ENCODE data around the gene IFNLR1.

Gene IFNLR1

DNA sequence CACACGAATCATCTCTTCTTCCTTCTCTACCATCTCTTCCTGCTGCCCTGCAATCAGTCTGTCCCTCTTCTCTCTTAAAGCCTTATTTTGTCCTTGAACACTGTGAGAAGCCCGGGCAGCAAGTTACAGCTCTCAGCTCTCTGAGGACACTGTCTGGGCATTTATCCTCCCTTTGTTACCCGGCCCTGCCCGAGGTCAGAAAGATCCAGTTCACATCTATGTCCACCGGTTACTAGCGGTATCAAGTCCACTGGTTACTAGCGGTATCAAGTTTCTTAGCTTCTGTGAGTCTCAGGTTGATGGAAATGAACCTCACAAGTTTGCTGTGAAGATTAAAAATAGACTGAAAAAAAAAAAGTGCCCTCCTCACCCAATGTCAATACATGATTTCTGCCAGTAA, 18.8 kb downstream of the IFNLR1 start:
- no peaks in the 10 kb centered on the region for H3K4me1 ChIP-seq (ENCODE audit: low read length)
- no peak overlapping the region for H3K9ac ChIP-seq (ENCODE audit: low read length)
- DNase-seq: no peak
- no peaks in the 10 kb centered on the region for H3K27me3 ChIP-seq (replicated peaks; ENCODE audit: insufficient read depth, low read length)
- H3F3A ChIP-seq (ENCODE audit: insufficient read depth, low read length): no peaks in the 10 kb centered on the region
- no peak overlapping the region for H3K4me3 ChIP-seq (ENCODE audit: low read length)
- no peak overlapping the region for H2AFZ ChIP-seq (ENCODE audit: low read length)
- no peak overlapping the region for H3K4me2 ChIP-seq (ENCODE audit: low read depth, low read length)
- H3K36me3 ChIP-seq (replicated peaks; ENCODE audit: insufficient read depth, low read length): peaks cover 15% of the 10 kb centered on the region
- no peak for TF ChIP-seq EZH2phosphoT487 (IDR thresholded peaks at IDR 0.05; ENCODE audit: low read length)
- TF ChIP-seq, protein P1, sequence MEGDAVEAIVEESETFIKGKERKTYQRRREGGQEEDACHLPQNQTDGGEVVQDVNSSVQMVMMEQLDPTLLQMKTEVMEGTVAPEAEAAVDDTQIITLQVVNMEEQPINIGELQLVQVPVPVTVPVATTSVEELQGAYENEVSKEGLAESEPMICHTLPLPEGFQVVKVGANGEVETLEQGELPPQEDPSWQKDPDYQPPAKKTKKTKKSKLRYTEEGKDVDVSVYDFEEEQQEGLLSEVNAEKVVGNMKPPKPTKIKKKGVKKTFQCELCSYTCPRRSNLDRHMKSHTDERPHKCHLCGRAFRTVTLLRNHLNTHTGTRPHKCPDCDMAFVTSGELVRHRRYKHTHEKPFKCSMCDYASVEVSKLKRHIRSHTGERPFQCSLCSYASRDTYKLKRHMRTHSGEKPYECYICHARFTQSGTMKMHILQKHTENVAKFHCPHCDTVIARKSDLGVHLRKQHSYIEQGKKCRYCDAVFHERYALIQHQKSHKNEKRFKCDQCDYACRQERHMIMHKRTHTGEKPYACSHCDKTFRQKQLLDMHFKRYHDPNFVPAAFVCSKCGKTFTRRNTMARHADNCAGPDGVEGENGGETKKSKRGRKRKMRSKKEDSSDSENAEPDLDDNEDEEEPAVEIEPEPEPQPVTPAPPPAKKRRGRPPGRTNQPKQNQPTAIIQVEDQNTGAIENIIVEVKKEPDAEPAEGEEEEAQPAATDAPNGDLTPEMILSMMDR (IDR thresholded peaks at IDR 0.05; ENCODE audit: low read length): no peak
- TF ChIP-seq EZH2 (optimal IDR thresholded peaks at IDR 0.05; ENCODE audit: low read depth, low read length): no peak
- no peaks in the 10 kb centered on the region for H3K9me3 ChIP-seq (replicated peaks; ENCODE audit: insufficient read depth, low read length)
- H3K79me2 ChIP-seq (ENCODE audit: low read length): peaks cover 51% of the 10 kb centered on the region
- peaks cover 2% of the 10 kb centered on the region; the same call in 1 of the 2 replicates for H4K20me1 ChIP-seq (ENCODE audit: insufficient read depth, low read length)
- no peak overlapping the region for H3K27ac ChIP-seq (ENCODE audit: low read length)
- H3K9me2 ChIP-seq (replicated peaks; ENCODE audit: insufficient read depth, low read length): no peaks in the 10 kb centered on the region

DNA sequence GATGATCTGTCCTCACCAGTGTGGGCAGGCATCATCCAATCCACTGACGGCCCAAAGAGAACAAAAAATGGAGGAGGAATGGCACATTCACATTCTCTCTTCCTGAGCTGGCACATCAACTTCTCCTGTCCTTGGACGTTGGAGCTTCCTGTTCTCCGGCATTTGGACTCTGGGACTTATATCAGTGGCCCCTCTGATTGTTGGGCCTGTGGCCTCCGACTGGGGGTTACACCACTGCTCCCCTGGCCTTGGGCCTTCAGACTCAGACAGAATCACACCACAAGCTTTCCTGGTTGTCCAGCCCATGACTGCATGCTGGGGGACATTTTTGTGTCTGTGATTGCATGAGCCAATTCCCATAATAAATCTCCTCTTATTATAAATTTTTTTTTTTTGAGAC, 20.1 kb downstream of the IFNLR1 start:
- no peaks in the 10 kb centered on the region for H3K9me3 ChIP-seq (replicated peaks; ENCODE audit: insufficient read depth, low read length)
- no peaks in the 10 kb centered on the region for H3K27me3 ChIP-seq (replicated peaks; ENCODE audit: insufficient read depth, low read length)
- H4K20me1 ChIP-seq (ENCODE audit: insufficient read depth, low read length): no peaks in the 10 kb centered on the region; the same call in 1 of the 2 replicates
- H3K27ac ChIP-seq (ENCODE audit: low read length): no peak overlapping the region
- no peak overlapping the region for H3K4me2 ChIP-seq (ENCODE audit: low read depth, low read length)
- H3K9ac ChIP-seq (ENCODE audit: low read length): no peak overlapping the region
- H3K4me3 ChIP-seq (ENCODE audit: low read length): no peak overlapping the region
- peaks cover 10% of the 10 kb centered on the region for H3K36me3 ChIP-seq (replicated peaks; ENCODE audit: insufficient read depth, low read length)
- H3K79me2 ChIP-seq (ENCODE audit: low read length): peaks cover 38% of the 10 kb centered on the region
- H3F3A ChIP-seq (ENCODE audit: insufficient read depth, low read length): no peaks in the 10 kb centered on the region; the same call in 1 of the 2 replicates
- no peak overlapping the region for H2AFZ ChIP-seq (ENCODE audit: low read length)
- no peak for DNase-seq
- H3K9me2 ChIP-seq (replicated peaks; ENCODE audit: insufficient read depth, low read length): no peaks in the 10 kb centered on the region
- no peak for TF ChIP-seq EZH2phosphoT487 (IDR thresholded peaks at IDR 0.05; ENCODE audit: low read length)
- H3K4me1 ChIP-seq (ENCODE audit: low read length): no peaks in the 10 kb centered on the region

DNA sequence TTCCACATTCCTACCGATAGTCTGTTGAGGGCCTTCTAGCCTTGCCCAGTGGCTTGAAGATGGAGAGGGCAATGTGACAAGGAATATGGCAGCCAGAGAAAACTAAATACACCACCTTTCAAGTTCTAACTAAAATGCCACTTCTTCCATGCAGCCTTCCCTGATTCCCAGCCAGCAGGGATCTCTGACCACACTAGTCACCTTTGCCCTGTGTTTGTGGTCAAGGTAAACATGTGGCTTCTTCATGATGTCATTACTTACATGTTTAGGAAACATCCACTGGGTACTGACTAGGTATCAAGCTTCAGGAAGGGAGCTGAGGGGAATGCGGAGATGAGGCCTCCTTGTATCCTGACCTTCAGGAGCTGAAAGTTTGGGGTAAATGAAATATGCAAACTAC, 21.6 kb downstream of the IFNLR1 start:
- Histone ChIP-seq H3K4me2 (ENCODE audit: low read depth, low read length) (no peak overlapping the region), H3K79me2 (ENCODE audit: low read length) (peaks cover 23% of the 10 kb centered on the region), H4K20me1 (ENCODE audit: insufficient read depth, low read length) (no peaks in the 10 kb centered on the region), H3F3A (ENCODE audit: insufficient read depth, low read length) (no peaks in the 10 kb centered on the region; the same call in 1 of the 2 replicates), H3K36me3 (replicated peaks; ENCODE audit: insufficient read depth, low read length) (peaks cover 8% of the 10 kb centered on the region), H3K4me1 (ENCODE audit: low read length) (no peaks in the 10 kb centered on the region), H3K9me2 (replicated peaks; ENCODE audit: insufficient read depth, low read length) (no peaks in the 10 kb centered on the region), H2AFZ (ENCODE audit: low read length) (no peak overlapping the region), H3K4me3 (ENCODE audit: low read length) (no peak overlapping the region), H3K27me3 (replicated peaks; ENCODE audit: insufficient read depth, low read length) (no peaks in the 10 kb centered on the region), H3K9ac (ENCODE audit: low read length) (no peak overlapping the region), H3K9me3 (replicated peaks; ENCODE audit: insufficient read depth, low read length) (no peaks in the 10 kb centered on the region), H3K27ac (ENCODE audit: low read length) (no peak overlapping the region)
- no peak for DNase-seq
- TF ChIP-seq EZH2phosphoT487 (IDR thresholded peaks at IDR 0.05; ENCODE audit: low read length) (no peak), EZH2 (optimal IDR thresholded peaks at IDR 0.05; ENCODE audit: low read depth, low read length) (no peak)
- TF ChIP-seq, protein P1 (IDR thresholded peaks at IDR 0.05; ENCODE audit: low read length): no peak

DNA sequence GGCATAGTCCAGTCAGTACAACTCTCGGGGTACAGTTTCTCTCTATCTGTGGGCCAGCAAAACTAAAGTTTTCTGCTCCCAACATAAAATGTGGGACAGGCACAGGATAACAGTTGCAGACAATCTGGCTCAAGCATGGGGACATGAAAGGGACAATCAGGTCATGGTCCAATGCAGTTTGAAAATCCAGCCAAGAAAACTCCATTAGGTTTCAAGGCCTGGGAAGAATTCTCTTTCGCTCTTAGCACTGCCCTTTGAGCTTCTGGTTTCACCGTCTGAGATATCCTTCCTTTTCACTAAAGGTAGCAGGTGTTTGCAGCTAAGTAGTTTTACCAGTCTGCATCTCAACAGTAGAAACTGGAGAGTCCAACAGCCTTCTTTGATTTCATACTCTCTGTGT, 23.1 kb downstream of the IFNLR1 start:
- Histone ChIP-seq H3K79me2 (ENCODE audit: low read length) (peaks cover 8% of the 10 kb centered on the region), H3K27ac (ENCODE audit: low read length) (no peak overlapping the region), H2AFZ (ENCODE audit: low read length) (no peak overlapping the region), H3K4me2 (ENCODE audit: low read depth, low read length) (no peak overlapping the region), H3K9me3 (replicated peaks; ENCODE audit: insufficient read depth, low read length) (no peaks in the 10 kb centered on the region), H4K20me1 (ENCODE audit: insufficient read depth, low read length) (no peaks in the 10 kb centered on the region), H3K9me2 (replicated peaks; ENCODE audit: insufficient read depth, low read length) (no peaks in the 10 kb centered on the region), H3K27me3 (replicated peaks; ENCODE audit: insufficient read depth, low read length) (no peaks in the 10 kb centered on the region), H3F3A (ENCODE audit: insufficient read depth, low read length) (no peaks in the 10 kb centered on the region; the same call in 1 of the 2 replicates), H3K9ac (ENCODE audit: low read length) (no peak overlapping the region), H3K36me3 (replicated peaks; ENCODE audit: insufficient read depth, low read length) (peaks cover 3% of the 10 kb centered on the region), H3K4me3 (ENCODE audit: low read length) (no peak overlapping the region), H3K4me1 (ENCODE audit: low read length) (no peaks in the 10 kb centered on the region)
- TF ChIP-seq, protein P1 (IDR thresholded peaks at IDR 0.05; ENCODE audit: low read length): no peak
- TF ChIP-seq EZH2 (optimal IDR thresholded peaks at IDR 0.05; ENCODE audit: low read depth, low read length) (no peak), EZH2phosphoT487 (IDR thresholded peaks at IDR 0.05; ENCODE audit: low read length) (no peak)
- no peak for DNase-seq

All from MM.1S (cell line).